ENCODE results near the gene CELA2B. TPM values are rescaled to one million over a fixed set of nuclear protein-coding genes. Genes with fewer than 3 reads are reported as not detected.

The CELA2B gene
- total and polyA plus RNA-seq, 9 of the 15 experiments (the other 6 are each of a cell fraction or from before 2014, with no cell fraction given) = 0.25 to 2.1 (median 0.38) TPM; not detected in 5

DNA sequence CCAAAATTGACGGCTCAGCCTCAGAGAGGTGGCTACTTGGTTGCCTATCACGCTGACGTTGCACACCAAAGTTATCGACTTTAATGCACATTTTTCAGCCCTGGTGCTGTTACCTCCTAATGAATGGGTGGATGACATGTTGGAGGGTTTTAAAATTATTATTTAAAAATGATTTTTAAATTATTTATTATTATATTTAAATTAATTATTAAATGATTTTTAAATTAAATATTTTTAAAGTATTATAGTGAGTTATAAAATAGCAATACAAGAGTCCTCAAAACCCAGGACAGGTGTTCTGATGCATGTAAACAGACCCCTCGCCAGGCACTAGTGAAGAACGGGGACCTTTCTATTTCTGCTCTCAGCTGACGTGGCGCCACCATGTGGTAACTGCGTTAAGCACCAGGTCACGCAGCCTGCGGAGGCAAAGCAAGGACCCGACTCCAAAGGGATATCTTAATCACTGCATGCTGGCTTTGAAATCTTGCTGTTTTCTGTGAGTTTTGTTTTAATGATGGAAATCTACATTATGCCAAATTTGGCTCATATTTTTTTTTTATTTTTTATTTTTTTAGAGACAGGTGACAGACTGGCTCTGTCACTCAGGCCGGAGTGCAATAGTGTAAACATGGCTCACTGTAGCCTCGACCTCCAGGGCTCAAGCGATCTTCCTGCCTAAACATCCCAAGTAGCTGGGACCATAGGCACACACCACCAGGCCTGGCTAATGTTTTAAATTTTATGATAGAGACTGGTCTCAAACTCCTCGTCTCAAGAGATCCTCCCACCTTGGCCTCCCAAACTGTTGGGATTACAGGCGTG is 25.5 kb downstream of the CELA2B start (continued):
- 0 out of 3 replicates have a peak, but pooled peaks of 1 of the 2 experiments have one; percentile 18 for TF ChIP-seq CBX3 (IDR thresholded peaks at IDR 0.05; ENCODE audit: borderline replicate concordance in 1 of 2, low read length in 2 of 2)
- TF ChIP-seq, protein P1, sequence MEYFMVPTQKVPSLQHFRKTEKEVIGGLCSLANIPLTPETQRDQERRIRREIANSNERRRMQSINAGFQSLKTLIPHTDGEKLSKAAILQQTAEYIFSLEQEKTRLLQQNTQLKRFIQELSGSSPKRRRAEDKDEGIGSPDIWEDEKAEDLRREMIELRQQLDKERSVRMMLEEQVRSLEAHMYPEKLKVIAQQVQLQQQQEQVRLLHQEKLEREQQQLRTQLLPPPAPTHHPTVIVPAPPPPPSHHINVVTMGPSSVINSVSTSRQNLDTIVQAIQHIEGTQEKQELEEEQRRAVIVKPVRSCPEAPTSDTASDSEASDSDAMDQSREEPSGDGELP (CRISPR knock-in tag; IDR thresholded peaks at IDR 0.05; ENCODE audit: borderline replicate concordance) = peak; percentile 91
- no peak for TF ChIP-seq CREBBP (IDR thresholded peaks at IDR 0.05; ENCODE audit: low read depth, low read length)
- no peak for TF ChIP-seq ZKSCAN8 (CRISPR knock-in tag; IDR thresholded peaks at IDR 0.05)
- TF ChIP-seq MYBL2 (IDR thresholded peaks at IDR 0.05; ENCODE audit: low read depth) = no peak
- TF ChIP-seq MYBL2 (CRISPR knock-in tag; IDR thresholded peaks at IDR 0.05; ENCODE audit: borderline replicate concordance) = no peak
- no peak for TF ChIP-seq ZC3H4 (CRISPR knock-in tag; IDR thresholded peaks at IDR 0.05; ENCODE audit: borderline replicate concordance)
- TF ChIP-seq GATAD2B (IDR thresholded peaks at IDR 0.05; ENCODE audit: borderline replicate concordance) = no peak
- peak in 1 of 2 experiments; percentile 69; a peak in 2 of 4 replicates for TF ChIP-seq FOXK2 (conservative IDR thresholded peaks at IDR 0.05 in 1 of 2, IDR thresholded peaks at IDR 0.05 in 1 of 2; ENCODE audit: low read depth in 2 of 2)
- no peak for TF ChIP-seq ZNF551 (CRISPR knock-in tag; IDR thresholded peaks at IDR 0.05)
- no peak for TF ChIP-seq U2AF2 (optimal IDR thresholded peaks at IDR 0.05; ENCODE audit: low read depth, low read length)
- TF ChIP-seq, protein P2, sequence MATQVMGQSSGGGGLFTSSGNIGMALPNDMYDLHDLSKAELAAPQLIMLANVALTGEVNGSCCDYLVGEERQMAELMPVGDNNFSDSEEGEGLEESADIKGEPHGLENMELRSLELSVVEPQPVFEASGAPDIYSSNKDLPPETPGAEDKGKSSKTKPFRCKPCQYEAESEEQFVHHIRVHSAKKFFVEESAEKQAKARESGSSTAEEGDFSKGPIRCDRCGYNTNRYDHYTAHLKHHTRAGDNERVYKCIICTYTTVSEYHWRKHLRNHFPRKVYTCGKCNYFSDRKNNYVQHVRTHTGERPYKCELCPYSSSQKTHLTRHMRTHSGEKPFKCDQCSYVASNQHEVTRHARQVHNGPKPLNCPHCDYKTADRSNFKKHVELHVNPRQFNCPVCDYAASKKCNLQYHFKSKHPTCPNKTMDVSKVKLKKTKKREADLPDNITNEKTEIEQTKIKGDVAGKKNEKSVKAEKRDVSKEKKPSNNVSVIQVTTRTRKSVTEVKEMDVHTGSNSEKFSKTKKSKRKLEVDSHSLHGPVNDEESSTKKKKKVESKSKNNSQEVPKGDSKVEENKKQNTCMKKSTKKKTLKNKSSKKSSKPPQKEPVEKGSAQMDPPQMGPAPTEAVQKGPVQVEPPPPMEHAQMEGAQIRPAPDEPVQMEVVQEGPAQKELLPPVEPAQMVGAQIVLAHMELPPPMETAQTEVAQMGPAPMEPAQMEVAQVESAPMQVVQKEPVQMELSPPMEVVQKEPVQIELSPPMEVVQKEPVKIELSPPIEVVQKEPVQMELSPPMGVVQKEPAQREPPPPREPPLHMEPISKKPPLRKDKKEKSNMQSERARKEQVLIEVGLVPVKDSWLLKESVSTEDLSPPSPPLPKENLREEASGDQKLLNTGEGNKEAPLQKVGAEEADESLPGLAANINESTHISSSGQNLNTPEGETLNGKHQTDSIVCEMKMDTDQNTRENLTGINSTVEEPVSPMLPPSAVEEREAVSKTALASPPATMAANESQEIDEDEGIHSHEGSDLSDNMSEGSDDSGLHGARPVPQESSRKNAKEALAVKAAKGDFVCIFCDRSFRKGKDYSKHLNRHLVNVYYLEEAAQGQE (IDR thresholded peaks at IDR 0.05; ENCODE audit: borderline replicate concordance) = peak; percentile 70; the same call in 1 of the 2 replicates
- TF ChIP-seq, protein P2 (CRISPR knock-in tag; IDR thresholded peaks at IDR 0.05; ENCODE audit: low read depth) = no peak
- TF ChIP-seq, protein P3, sequence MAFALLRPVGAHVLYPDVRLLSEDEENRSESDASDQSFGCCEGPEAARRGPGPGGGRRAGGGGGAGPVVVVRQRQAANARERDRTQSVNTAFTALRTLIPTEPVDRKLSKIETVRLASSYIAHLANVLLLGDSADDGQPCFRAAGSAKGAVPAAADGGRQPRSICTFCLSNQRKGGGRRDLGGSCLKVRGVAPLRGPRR (CRISPR knock-in tag; IDR thresholded peaks at IDR 0.05) = no peak
- TF ChIP-seq, protein P4, sequence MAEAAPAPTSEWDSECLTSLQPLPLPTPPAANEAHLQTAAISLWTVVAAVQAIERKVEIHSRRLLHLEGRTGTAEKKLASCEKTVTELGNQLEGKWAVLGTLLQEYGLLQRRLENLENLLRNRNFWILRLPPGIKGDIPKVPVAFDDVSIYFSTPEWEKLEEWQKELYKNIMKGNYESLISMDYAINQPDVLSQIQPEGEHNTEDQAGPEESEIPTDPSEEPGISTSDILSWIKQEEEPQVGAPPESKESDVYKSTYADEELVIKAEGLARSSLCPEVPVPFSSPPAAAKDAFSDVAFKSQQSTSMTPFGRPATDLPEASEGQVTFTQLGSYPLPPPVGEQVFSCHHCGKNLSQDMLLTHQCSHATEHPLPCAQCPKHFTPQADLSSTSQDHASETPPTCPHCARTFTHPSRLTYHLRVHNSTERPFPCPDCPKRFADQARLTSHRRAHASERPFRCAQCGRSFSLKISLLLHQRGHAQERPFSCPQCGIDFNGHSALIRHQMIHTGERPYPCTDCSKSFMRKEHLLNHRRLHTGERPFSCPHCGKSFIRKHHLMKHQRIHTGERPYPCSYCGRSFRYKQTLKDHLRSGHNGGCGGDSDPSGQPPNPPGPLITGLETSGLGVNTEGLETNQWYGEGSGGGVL (CRISPR knock-in tag; IDR thresholded peaks at IDR 0.05) = no peak
